PFSK-1 (cell line): ENCODE results near the gene SHISAL1.

Experiments used
- FOXP2 ChIP-seq: optimal IDR thresholded peaks from 2 replicates; pipeline ENCODE3; 2011; ENCODE audit warnings: borderline replicate concordance, control low read depth, inconsistent platforms; ENCODE audit not compliant: insufficient read depth; ENCODE audit errors: extremely low read length, extremely low read depth
- POLR2AphosphoS5 ChIP-seq: IDR thresholded peaks from 2 replicates; pipeline ENCODE4 v1.6.1; 2012; ENCODE audit warnings: low read depth, mild to moderate bottlenecking, control low read depth, low read length, moderate library complexity
- SIN3A ChIP-seq: IDR thresholded peaks from 2 replicates; pipeline ENCODE4 v1.6.1; 2012; ENCODE audit warnings: mild to moderate bottlenecking, low read length, moderate library complexity, borderline replicate concordance; ENCODE audit not compliant: insufficient read depth
- TAF1 ChIP-seq: IDR thresholded peaks from 2 replicates; pipeline ENCODE4 v1.6.1; 2012; ENCODE audit warnings: low read length, control low read depth, borderline replicate concordance; ENCODE audit not compliant: insufficient read depth
- TF ChIP-seq, protein P1 (sequence below), 2 experiments: IDR thresholded peaks; 2 replicates each; pipeline versions ENCODE4 v1.6.1 to v1.8.0; 2011 to 2012; ENCODE audit warnings: low read depth in 2 of 2, low read length in 2 of 2, control low read depth in 1 of 2, inconsistent platforms in 1 of 2, mild to moderate bottlenecking in 1 of 2, moderate library complexity in 1 of 2; ENCODE audit not compliant: insufficient read depth in 1 of 2

SHISAL1 gene

DNA sequence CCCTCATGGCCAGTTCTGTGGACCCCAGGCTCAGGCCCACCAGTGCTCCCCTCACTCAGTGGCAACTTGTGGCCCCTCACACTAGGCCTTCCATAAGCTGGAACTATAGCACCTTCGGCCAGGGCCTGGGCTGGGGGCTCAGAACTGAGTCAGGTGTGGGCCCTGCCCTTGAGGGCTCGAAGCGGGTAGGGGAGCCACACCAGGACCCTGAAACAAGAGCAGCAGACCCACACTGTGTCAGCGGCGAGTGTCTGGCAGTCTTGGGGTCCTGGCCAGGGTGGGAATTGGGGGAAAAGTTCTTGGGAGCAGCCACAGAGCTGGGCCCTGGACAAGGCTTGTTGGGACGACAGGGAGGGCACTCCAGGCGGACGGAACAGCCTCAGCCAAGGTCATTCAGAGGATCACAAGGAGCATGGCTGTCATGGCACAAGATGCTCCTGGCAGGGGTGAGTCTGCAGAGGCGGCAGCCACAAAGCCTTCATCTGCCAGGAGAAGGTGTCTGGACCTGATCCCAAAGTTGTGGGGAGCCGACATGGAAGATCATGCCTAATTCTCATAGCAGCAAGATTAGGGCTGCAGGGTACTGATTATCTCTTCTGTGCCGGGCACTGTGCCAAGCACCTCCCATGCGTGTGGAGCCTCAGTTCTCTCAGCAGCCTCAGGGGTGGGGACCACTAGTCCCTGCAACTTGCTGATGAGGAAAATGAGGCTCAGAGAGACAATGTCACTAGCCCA is 50.7 kb downstream of the SHISAL1 start:
- no peak for TF ChIP-seq TAF1
- no peak for TF ChIP-seq FOXP2
- TF ChIP-seq POLR2AphosphoS5: no peak
- TF ChIP-seq, protein P1, sequence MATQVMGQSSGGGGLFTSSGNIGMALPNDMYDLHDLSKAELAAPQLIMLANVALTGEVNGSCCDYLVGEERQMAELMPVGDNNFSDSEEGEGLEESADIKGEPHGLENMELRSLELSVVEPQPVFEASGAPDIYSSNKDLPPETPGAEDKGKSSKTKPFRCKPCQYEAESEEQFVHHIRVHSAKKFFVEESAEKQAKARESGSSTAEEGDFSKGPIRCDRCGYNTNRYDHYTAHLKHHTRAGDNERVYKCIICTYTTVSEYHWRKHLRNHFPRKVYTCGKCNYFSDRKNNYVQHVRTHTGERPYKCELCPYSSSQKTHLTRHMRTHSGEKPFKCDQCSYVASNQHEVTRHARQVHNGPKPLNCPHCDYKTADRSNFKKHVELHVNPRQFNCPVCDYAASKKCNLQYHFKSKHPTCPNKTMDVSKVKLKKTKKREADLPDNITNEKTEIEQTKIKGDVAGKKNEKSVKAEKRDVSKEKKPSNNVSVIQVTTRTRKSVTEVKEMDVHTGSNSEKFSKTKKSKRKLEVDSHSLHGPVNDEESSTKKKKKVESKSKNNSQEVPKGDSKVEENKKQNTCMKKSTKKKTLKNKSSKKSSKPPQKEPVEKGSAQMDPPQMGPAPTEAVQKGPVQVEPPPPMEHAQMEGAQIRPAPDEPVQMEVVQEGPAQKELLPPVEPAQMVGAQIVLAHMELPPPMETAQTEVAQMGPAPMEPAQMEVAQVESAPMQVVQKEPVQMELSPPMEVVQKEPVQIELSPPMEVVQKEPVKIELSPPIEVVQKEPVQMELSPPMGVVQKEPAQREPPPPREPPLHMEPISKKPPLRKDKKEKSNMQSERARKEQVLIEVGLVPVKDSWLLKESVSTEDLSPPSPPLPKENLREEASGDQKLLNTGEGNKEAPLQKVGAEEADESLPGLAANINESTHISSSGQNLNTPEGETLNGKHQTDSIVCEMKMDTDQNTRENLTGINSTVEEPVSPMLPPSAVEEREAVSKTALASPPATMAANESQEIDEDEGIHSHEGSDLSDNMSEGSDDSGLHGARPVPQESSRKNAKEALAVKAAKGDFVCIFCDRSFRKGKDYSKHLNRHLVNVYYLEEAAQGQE (IDR thresholded peaks at IDR 0.05; ENCODE audit: insufficient read depth in 1 of 2, low read depth in 2 of 2, low read length in 2 of 2): no peak
- TF ChIP-seq SIN3A: no peak

DNA sequence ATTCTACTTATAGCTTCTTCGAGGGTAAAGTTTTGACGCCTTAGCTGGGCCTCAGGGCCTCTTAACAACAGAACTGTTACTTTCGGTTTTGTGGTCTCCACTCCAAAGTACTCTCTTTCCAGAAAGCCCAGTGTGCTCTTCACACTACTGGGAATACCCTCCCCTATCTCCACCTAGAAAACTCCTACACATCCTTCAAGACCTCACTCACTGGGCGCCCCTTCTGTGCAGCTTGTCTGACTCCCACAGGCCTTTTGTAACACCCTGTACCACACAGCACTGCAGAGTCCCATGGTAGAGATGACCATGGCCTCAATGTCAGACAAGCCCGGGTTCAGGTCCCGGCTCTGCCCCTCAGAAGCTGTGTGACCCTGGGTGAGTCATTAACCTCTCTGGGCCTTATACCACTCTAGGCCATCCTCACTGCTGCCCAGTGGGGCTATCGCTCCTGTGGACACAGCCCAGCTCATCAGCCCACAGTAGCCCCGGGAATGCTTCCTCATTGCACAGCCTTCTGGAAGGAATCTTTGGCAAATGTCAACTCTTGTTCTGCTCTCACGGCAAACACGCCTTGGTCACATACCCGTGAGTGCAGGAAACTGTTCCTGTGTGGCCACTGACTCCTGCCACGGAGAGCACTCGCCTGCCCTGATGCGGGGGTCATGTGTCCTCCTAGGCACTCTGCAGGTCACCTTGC is 51.4 kb downstream of the SHISAL1 start:
- TF ChIP-seq POLR2AphosphoS5: no peak
- TF ChIP-seq, protein P1 (IDR thresholded peaks at IDR 0.05; ENCODE audit: insufficient read depth in 1 of 2, low read depth in 2 of 2, low read length in 2 of 2): no peak
- TF ChIP-seq FOXP2: no peak
- no peak for TF ChIP-seq TAF1
- no peak for TF ChIP-seq SIN3A

DNA sequence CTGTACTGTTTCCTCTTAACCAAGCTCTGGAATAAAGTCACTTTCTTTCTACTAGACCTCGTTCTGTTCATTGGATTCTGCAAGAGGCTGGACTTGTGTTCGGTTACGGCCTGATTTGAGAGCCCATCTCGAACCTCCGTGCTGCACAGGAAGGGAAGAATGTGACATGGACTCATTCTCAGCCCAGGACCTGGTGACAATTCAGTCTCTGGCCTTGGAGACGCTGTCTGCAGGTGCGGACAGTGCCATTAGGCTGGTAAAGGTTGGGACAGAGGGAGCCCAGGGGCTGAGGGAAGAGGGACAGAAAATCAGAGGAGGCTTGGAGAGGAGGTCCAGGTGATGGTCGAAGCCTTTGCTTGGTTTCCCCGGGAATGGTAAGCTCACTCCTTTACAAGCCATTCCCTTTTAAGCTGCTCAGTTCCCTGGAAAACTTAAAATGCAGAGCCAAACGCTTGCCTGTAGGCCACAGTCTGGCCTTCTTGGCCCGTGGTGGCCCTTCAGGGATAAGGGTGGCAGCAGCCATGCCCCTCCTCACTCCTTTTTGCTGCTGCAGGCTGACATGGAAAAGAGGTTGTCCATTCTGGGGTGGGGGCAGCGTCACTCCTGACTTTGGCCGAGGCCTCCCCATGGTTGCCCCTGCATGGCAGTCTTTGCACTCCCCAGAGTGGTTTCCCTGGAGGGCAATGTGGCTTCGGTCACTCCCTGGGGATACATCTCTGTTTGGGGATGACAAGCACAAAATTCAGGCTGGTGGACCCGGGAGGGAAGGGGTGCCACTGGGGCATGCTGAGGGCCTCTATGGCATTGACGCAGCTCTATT is 52.3 kb downstream of the SHISAL1 start:
- TF ChIP-seq TAF1: no peak
- no peak for TF ChIP-seq POLR2AphosphoS5
- no peak for TF ChIP-seq SIN3A
- TF ChIP-seq, protein P1 (IDR thresholded peaks at IDR 0.05; ENCODE audit: insufficient read depth in 1 of 2, low read depth in 2 of 2, low read length in 2 of 2): no peak
- TF ChIP-seq FOXP2: no peak

DNA sequence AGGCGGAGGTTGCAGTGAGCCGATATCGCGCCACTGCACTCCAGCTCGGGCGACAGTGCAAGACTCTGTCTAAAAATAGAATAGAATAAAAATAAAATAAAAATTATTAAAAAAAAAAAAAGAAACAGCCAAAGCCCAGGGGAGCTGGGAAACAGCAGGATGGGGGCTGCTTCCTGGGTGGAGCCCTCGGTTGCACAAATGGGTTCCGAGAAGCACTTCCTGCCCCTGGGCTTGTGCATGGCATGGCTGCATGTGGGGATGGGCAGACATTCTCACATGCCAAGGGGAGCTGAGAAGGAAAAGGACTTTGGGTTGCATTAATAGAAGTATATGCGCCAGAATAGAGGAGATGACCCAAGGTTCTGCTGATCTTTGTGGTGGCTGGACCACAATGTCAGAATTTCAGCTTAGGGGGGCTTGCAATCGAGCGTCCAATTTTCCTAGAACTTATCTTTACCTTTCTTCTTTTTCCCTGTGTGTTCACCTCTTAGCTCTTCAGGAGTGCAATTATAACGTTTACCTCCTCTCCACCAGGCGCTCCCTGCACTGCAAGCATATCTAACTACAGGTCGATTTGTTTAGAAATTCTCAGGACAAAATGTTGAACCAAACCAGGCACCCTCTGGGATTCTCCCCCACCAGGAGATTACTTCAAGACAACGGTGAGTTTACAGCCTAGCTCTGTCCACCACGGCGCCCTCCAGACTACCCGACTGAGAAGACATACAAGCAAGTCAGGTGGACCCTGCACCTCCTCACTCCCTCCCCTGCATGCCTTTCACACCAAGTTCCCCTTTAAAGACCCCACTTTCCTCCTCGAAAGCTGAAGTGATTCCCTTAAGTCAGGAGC is 53.2 kb downstream of the SHISAL1 start:
- TF ChIP-seq SIN3A (no peak), TAF1 (no peak), POLR2AphosphoS5 (no peak), FOXP2 (no peak)
- TF ChIP-seq, protein P1 (IDR thresholded peaks at IDR 0.05; ENCODE audit: insufficient read depth in 1 of 2, low read depth in 2 of 2, low read length in 2 of 2): no peak
